Measurements from ENCODE around the gene SCARB1. TPM values are rescaled to one million over a fixed set of nuclear protein-coding genes. Genes with fewer than 3 reads are reported as not detected.

The SCARB1 gene
- total and polyA plus RNA-seq, 2 of the 13 experiments (the other 11 are each of a cell fraction or from before 2014, with no cell fraction given) = 63.4 to 160 TPM

DNA sequence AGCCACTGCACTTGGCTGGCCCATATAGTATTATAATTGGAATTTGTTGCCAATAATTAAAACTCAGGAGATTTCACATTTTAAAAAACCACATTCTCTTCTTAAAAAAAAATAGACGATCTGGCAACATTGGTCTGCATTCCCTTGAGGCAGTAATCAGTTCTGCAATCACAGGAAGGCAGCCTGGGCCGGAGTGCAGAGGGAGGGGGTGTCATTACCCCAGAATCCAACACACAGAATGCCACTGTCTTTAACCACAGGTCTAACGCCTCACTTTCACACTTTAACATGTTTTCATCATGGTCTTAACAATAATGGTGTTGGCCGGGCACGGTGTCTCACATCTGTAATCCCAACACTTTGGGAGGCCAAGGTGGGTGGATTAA is 100.1 kb downstream of the SCARB1 start:
- no peak overlapping the region for H3K4me2 ChIP-seq (ENCODE audit: low read depth, low read length)
- ATAC-seq = no peak
- H4K20me1 ChIP-seq (ENCODE audit: insufficient read depth, low read length) = no peaks in the 10 kb centered on the region
- no peak for DNase-seq (ENCODE audit: low spot score)
- peaks cover 0 to 15% of the 10 kb centered on the region in 2 experiments; a peak in 2 of 5 replicates for H3K27me3 ChIP-seq (ENCODE audit: control insufficient read depth in 1 of 2, insufficient read depth in 2 of 2, low read length in 2 of 2)
- intact Hi-C loops (cut with micrococcal nuclease; ENCODE audit: unreplicated experiment) = no loop called here
- no peak overlapping the region for H3K9ac ChIP-seq (ENCODE audit: insufficient read depth, low read depth, low read length)
- CTCF ChIA-PET (ENCODE audit: low intra/inter-chr PET ratio, low total read pairs) = no interaction called here
- in situ Hi-C loops (cut with HindIII; ENCODE audit: extremely low pct_ligation_motif_present, low pct_unique_long_range_greater_than_20kb) = loop anchor here (10.0 kb wide), 1 partner anchor 409 kb away; no protein-coding TSS in a partner anchor
- POLR2A ChIA-PET = no interaction called here
- H3K27ac ChIP-seq (ENCODE audit: extremely low read length, insufficient read depth, low read length) = no peak overlapping the region
- BruUV-seq (replicated peaks) = no TSS peak
- WGBS (ENCODE audit: low lambda C conversion rate) = 79% methylated on average over 5 of the region's 5 CpGs
- TF ChIP-seq ZSCAN21 (CRISPR knock-in tag; IDR thresholded peaks at IDR 0.05; ENCODE audit: borderline replicate concordance) = no peak
- no peak for TF ChIP-seq SP4 (CRISPR knock-in tag; IDR thresholded peaks at IDR 0.05)
- TF ChIP-seq THYN1 (CRISPR knock-in tag; IDR thresholded peaks at IDR 0.05; ENCODE audit: borderline replicate concordance, low read depth) = no peak
- no peak for TF ChIP-seq FOXK1 (CRISPR knock-in tag; IDR thresholded peaks at IDR 0.05; ENCODE audit: borderline replicate concordance, low read depth)
- no peak for TF ChIP-seq STAG1 (CRISPR knock-in tag; IDR thresholded peaks at IDR 0.05)
- no peaks in the 10 kb centered on the region for H3K79me2 ChIP-seq (ENCODE audit: insufficient read depth, low read length)
- H2AFZ ChIP-seq (ENCODE audit: low read length) = no peak overlapping the region
- no peak overlapping the region for H3K4me3 ChIP-seq (replicated peaks in 1 of 3; ENCODE audit: insufficient read depth in 1 of 3, low read depth in 2 of 3, low read length in 3 of 3)
- H3K4me1 ChIP-seq (ENCODE audit: insufficient read depth, low read length) = peaks cover 11% of the 10 kb centered on the region
- H3K9me3 ChIP-seq (ENCODE audit: low read length) = peaks cover 15% of the 10 kb centered on the region
- FAIRE-seq = no peak
- no peaks in the 10 kb centered on the region for H3K36me3 ChIP-seq (replicated peaks in 1 of 2; ENCODE audit: control insufficient read depth in 1 of 2, insufficient read depth in 2 of 2, low read length in 2 of 2)

GRCh38 chr12:124762791-124763593 is 100.7 kb downstream of the SCARB1 start:
- 42% methylated on average over 13 of the region's 13 CpGs for WGBS (ENCODE audit: low lambda C conversion rate)
- DNase-seq (ENCODE audit: low spot score) (no peak), ATAC-seq (no peak), FAIRE-seq (no peak)
- H2AFZ ChIP-seq (ENCODE audit: low read length) = no peak overlapping the region
- no peak overlapping the region for H3K4me3 ChIP-seq (replicated peaks in 1 of 3; ENCODE audit: insufficient read depth in 1 of 3, low read depth in 2 of 3, low read length in 3 of 3)
- POLR2A ChIA-PET = no interaction called here
- intact Hi-C loops (cut with micrococcal nuclease; ENCODE audit: unreplicated experiment) (no loop called here), in situ Hi-C loops (cut with HindIII; ENCODE audit: extremely low pct_ligation_motif_present, low pct_unique_long_range_greater_than_20kb) (loop anchor here (10.0 kb wide), 1 partner anchor 408 kb away; no protein-coding TSS in a partner anchor)
- no peak overlapping the region for H3K4me2 ChIP-seq (ENCODE audit: low read depth, low read length)
- peaks cover 7% of the 10 kb centered on the region for H3K4me1 ChIP-seq (ENCODE audit: insufficient read depth, low read length)
- H3K36me3 ChIP-seq (replicated peaks in 1 of 2; ENCODE audit: control insufficient read depth in 1 of 2, insufficient read depth in 2 of 2, low read length in 2 of 2) = no peaks in the 10 kb centered on the region
- H3K79me2 ChIP-seq (ENCODE audit: insufficient read depth, low read length) = no peaks in the 10 kb centered on the region
- peaks cover 1 to 21% of the 10 kb centered on the region in 2 experiments; a peak in 2 of 5 replicates for H3K27me3 ChIP-seq (ENCODE audit: control insufficient read depth in 1 of 2, insufficient read depth in 2 of 2, low read length in 2 of 2)
- no peaks in the 10 kb centered on the region for H4K20me1 ChIP-seq (ENCODE audit: insufficient read depth, low read length)
- CTCF ChIA-PET (ENCODE audit: low intra/inter-chr PET ratio, low total read pairs) = no interaction called here
- peaks cover 15% of the 10 kb centered on the region for H3K9me3 ChIP-seq (ENCODE audit: low read length)
- no peak overlapping the region for H3K9ac ChIP-seq (ENCODE audit: insufficient read depth, low read depth, low read length)
- TF ChIP-seq ZNF703 (CRISPR knock-in tag; IDR thresholded peaks at IDR 0.05; ENCODE audit: borderline replicate concordance) (no peak), ZSCAN25 (CRISPR knock-in tag; IDR thresholded peaks at IDR 0.05) (no peak), HDAC1 (CRISPR knock-in tag; IDR thresholded peaks at IDR 0.05) (no peak), PITX1 (CRISPR knock-in tag; IDR thresholded peaks at IDR 0.05) (no peak), ZNF768 (CRISPR knock-in tag; IDR thresholded peaks at IDR 0.05) (peak; percentile 55; the same call in 1 of the 2 replicates)
- no peak overlapping the region for H3K27ac ChIP-seq (ENCODE audit: extremely low read length, insufficient read depth, low read length)
- no TSS peak for BruUV-seq (replicated peaks)
